T47D (cell line): Measurements from ENCODE around the gene DUSP9.
A peak's percentile ranks its signal among the peaks of the same experiment; 100 is the strongest.

Experiments used
- DNase-seq, 2 experiments: peaks; one replicate each; pipeline versions ENCODE4 v3.0.0 to v3.0.0-alpha.2; 2011 to 2012; ENCODE audit warnings: low read depth in 1 of 2, low spot score in 1 of 2
- JUND ChIP-seq: IDR thresholded peaks from 2 replicates; pipeline ENCODE4 v1.6.1; 2012; ENCODE audit warnings: low read depth
- in situ Hi-C: cut with HindIII; loops from 2 replicates; pipeline ENCODE4 v1.10.0; 2016; ENCODE audit warnings: low sequenced_read_pairs, low pct_unique_long_range_greater_than_20kb

DUSP9 gene

DNA sequence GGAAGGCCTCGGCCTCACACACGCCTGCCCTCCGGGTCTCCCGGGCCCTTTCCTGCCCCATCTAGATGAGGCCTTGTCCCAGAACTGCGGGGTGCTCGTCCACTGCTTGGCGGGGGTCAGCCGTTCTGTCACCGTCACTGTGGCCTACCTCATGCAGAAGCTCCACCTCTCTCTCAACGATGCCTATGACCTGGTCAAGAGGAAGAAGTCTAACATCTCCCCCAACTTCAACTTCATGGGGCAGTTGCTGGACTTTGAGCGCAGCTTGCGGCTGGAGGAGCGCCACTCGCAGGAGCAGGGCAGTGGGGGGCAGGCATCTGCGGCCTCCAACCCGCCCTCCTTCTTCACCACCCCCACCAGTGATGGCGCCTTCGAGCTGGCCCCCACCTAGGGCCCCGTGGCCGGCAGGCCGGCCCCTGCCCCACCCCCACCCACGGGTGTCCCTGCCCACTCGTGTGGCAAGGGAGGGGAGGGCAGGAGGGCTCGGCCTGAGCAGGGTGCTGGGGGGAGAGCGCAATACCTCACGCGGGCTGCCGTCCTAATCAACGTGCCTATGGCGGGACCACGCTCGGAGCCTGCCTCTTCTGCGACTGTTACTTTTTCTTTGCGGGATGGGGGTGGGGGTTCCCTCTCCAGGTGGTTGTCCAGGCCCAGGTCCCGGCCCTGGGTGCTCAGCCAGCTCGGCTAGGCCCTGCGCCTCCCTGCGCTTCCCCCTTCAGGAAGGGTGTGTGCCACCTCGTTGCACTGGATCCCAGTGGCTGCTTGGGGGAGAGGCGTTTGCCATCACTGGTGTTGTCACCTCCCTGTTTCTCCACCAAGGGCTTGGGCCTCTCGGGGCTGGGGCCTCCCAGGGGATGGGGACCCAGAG is 3.1 kb downstream of the DUSP9 start:
- no peak for DNase-seq
- in situ Hi-C loops: no loop called here
- no peak for TF ChIP-seq JUND

DNA sequence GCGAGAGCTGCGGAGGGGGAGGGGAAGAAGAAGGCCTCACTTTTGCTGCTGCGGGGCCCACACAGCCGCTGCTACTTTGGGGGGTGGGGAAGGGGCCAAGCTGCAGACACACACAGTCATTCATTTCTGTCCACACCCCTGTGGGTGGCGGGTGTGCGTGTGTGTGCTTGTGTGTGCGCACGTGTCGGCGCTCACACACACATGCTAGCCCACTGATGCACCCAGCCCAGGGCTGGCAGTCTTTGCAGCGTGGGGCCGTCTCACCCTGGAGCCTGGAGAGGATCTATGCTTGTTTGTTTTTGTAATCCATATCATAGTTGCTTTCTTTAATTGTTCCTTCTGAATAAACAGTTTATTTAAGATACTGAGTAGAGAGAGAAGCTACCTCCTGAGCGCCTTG is 4.0 kb downstream of the DUSP9 start:
- no peak for TF ChIP-seq JUND
- no peak for DNase-seq
- in situ Hi-C loops: no loop called here

DNA sequence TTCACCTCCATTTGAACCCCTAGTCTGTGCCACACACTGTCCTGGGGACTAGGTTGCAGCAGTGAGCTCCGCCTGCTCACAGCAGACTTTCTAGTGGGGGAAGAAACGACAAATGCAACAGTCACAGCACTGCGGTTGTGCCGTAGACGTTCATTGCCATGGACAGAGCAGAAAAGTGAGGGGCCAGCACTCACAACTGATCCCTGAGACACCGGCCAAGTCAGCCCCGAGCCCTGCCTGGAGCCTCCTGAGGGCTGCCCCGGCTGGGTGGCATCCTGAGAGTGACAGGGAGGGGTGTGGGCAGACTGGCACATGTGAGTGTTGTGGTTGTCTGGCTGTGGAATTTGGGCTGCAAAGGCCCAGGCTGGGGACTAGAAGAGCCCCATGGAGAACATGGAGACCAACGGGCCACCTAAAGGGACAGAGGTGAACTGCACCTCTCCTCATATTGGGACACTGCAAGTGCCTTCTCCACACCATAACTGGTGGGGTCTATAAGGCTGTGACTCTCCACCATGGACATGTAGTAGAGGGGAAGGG is 4.6 kb downstream of the DUSP9 start:
- no peak for TF ChIP-seq JUND
- peak in 1 of 2 experiments; percentile 35 for DNase-seq
- in situ Hi-C loops: no loop called here

DNA sequence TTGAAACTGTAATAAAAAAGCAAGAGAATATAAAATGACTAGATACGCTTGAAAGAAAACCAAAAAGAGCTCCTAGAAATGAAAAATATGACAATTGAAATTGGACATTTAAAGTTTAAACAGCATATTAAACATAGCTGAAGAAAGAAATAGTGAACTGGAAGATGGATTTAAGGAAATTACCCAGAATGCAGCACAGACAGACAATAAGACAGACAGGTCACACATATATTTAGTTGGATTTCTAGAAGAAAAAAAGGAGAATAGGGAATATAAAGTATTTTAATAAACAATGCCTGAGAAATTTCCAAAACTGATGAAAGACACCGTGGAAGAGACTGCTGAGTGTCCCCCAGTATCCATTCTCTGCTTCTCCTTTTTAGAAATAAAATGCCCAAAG is 6.6 kb downstream of the DUSP9 start:
- no peak for DNase-seq
- TF ChIP-seq JUND: no peak
- in situ Hi-C loops: no loop called here

DNA sequence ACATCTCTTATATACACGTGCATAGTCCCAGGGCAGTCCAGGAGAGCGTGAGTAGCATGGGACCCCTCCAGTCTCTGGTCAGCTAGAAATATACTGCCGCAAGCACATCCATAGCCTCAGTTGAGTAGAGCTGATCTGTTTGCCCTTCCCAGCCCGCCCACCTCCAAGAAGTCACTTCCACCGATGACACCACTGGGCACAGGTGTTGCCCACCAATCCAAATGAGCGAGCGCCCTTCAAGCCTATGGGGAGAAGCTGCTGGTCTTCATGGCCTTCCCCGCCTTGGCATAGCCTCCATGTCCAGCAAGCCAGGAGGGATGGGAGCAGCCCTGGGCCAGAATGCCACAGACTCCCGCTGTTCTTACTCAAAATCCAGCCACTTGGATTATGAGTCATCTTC is 10.2 kb downstream of the DUSP9 start:
- TF ChIP-seq JUND: no peak
- in situ Hi-C loops: no loop called here
- no peak for DNase-seq

DNA sequence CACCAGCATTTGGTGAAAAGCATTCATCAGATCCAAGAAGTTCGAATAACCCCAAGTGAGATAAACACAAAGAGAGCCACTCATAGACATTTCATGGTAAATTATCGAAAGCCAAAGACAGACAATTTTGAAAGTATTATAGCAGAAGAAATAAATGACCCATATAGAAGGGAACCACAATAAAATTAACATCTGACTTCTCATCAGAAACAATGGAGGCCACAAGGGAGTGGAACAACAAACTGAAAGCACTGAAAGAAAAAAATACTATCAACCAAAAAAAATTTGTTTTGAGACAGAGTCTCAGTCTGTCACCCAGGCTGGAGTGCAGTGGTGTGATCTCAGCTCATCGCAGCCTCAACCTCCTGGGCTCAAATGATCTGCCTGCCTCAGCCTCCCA is 12.3 kb downstream of the DUSP9 start:
- TF ChIP-seq JUND: no peak
- in situ Hi-C loops: no loop called here
- DNase-seq: no peak

DNA sequence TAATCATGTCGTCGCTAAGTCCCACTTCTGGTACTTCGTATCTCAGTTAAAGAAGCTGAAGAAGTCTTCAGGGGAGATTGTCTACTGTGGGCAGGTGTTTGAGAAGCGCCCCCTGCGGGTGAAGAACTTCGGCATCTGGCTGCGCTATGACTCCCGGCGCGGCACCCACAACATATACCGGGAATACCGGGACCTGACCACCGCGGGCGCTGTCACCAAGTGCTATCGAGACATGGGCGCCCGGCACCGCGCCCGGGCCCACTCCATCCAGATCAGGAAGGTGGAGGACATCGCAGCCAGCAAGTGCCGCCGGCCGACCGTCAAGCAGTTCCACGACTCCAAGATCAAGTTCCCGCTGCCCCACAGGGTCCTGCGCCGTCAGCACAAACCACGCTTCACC is 15.3 kb downstream of the DUSP9 start:
- in situ Hi-C loops: no loop called here
- no peak for DNase-seq

DNA sequence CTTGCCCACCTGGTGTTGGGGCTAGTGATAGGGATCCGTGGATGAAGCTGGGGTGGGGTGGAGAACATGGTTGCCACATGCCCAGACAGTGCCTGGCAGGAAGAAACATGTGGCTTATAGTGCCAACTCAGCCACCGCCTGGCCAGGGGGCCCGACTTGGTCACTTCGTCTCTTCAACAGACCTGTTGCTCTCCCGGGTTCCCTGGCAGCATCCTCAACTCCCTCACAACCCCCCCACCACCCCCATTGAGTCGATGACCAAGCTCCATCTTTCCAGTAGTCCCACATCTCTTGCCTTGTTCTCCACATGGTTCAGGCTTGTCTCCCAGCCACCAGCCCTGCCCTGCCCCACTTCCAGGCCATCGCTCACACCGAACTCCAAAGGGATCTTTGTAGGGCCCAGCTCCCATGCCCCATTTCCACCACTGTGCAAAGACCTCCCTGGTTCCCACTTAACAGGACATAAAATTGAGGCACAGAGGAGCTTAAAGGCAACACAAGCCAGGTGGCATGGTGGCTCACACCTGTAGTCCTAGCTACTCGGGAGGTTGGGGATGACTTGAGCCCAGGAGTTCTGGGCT is 18.8 kb downstream of the DUSP9 start:
- DNase-seq: no peak
- no peak for TF ChIP-seq JUND
- in situ Hi-C loops: no loop called here

More for the DNA sequence above, 15.3 kb downstream of the DUSP9 start:
- no peak for TF ChIP-seq JUND

DNA sequence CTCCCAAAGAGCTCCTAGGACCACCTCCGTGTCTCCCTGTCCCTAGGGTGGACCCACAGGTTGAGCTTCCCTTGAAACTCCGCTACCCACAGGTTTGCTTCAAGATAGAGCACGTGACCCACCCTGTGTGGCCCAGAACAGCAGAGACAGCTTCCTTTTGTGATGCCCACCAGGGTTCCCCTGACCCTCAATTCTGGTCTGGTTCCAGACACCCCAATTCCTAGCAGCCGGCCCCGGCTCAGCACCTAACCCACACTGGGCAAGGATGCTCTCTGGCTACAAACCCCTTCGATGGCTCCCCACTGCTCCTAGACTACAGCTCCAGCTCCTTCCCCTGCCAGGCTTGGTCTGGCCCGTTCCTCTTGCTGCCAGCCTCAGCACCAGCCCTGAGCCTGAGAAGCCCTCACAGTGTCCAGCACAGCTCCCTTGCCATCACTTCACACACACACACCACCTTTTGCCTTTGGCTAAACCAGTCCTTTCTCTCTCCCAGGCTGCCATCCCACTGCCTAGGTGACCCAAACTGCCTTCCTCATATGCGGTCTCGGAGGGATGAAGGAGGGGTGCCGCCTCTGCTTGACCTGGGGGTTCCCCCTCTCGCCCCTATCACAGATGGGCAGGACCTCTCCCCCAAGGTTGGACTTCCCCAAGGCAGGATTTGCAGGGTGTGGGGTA is 20.4 kb downstream of the DUSP9 start:
- DNase-seq: no peak
- in situ Hi-C loops: no loop called here
- no peak for TF ChIP-seq JUND

DNA sequence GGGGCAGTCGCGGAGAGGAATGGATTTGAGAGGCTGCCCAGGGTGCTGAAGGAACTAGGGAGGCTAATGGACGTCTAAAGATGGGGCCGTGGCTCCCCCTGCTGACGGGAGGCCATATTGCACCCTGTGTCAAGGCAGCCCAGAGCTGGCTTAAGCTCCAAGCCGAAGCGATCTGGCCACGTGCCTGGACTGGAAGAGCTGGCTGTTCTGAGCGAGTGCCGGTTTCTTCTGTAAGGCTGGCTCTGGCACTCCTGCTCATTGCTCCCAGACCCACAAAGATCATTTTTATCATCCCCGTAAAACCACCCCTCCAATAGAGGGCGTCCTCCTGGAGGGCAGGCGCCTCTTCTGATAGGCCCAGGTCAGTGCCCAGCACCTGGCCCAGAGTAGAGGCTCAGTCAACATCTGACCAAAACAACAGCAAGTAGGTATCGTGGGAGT is 21.0 kb downstream of the DUSP9 start:
- DNase-seq: peak; percentile 70 to 80
- in situ Hi-C loops: no loop called here
- no peak for TF ChIP-seq JUND

DNA sequence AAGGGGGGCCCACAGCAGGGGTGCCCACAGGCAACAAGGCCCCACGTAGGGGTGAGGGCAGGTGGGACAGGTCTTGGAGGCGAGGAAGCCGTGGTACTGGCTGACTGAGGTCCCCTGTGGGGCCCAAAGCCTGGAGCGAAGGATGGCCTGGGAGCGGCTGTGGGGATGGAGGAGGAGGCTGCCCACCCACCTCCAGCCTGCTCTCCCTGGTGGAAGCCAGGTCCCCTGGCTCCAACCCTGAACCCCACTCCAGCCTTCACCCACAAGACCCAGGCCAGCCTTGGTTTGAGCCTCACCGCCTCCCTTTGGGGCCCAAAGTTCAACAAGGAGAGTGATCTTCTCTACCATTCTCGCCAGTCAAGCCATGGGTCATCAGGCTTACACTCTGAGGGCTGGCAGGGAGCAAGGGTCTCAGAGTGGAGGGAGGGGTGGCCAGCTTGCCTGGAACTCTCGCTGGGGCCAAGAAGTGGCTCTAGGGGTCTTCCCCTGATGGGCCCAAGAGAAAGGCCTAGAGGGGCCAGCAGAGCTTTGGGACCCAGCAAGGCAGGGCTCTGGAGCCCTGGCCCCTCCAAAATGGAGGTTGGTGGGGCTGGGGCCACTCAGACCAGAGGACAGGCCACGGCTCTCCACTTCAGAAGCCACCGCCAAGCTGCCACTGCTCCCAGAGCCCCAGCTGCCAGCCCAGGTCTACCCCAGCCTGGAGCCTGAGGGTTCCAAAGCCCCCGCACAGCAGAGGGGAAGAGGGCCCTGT is 21.6 kb downstream of the DUSP9 start:
- DNase-seq: no peak
- in situ Hi-C loops: no loop called here
- TF ChIP-seq JUND: no peak

DNA sequence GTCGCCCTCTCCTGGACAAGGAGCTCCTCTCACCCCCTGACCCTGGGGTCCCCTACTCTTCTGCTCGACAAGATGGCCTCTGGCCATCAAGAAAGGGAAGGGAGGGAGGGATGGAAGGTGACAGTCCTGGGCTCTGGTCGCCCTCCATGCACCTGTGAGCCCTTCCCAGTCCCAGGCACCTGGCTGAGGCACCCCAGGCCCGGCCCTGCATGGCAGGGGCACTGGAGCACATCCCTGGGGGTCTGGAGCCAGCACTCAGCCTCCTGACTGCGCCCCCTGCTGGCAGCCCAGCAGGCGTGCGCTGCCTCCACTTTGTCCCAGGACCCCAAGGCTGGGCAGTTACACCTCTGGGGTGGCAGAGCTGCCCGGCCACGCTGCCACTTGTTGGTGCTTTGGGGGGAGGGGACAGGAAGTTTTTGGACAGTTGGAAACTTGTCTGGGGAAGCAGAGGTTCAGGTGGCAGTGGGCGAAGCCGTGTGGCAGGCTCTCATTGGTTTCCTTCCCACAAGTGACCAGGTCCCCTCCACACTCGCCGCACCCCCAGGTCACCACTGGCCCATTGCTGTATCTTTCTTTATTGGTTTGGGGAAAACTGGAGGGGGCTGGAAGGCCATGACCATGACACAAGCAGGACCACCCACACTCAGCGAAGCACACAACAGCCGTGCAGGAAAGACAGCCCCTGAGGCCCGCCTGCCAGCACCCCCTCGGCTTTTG is 22.3 kb downstream of the DUSP9 start:
- no peak for DNase-seq
- no peak for TF ChIP-seq JUND
- in situ Hi-C loops: no loop called here
